ENCODE results near the gene PLEKHH3.

PLEKHH3 gene

DNA sequence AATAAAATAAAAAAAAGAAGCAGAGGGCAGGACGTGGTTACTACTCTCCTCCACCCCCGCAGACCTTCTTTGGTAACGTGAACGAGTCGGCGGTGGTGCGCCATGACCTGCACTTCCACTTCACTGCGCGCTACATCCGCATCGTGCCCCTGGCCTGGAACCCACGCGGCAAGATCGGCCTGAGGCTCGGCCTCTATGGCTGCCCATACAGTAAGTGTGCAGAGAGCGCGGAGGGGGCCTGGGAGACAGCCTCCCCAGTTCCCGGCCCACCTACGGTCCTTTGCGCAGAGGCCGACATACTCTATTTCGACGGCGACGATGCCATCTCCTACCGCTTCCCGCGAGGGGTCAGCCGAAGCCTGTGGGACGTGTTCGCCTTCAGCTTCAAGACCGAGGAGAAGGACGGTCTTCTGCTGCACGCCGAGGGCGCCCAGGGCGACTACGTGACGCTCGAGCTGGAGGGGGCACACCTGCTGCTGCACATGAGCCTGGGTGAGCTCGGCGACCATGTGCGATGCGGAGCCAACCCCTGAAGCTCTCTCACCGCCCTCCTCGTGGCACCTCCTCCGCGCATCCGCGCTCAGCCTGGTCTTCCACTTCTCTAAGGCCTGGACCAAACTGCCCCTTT, 8.2 kb upstream of the PLEKHH3 start:
- DNase-seq = no peak

DNA sequence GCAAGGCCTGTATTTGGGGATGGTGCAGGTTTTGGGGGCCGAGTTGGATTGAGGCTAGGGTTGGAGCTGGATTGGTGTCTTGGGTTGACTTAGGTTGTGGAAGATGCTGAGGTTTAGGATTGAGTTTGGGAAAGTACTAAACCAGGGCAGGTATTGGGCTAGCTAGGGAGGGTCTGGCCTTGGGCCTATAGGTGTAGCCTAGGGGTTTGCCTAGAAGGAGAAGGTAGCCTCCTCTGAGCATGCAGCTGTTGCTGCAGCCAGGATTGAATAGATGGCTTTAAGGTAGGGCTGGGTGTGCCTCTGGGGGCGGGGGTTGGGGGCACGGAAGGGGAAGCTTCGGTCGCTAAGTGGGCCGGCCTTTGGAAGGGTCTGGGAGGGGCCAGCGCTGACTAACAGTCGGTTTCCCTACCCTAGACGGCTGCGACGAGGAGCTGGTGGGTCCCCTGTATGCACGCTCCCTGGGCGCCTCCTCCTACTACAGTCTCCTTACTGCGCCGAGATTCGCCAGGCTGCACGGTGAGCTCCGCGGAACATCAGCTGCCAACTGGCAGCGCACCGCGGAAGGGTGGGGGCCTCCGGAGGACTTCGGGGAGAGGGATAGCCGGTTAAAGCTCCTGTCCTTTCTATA, 6.7 kb upstream of the PLEKHH3 start:
- no peak for DNase-seq

DNA sequence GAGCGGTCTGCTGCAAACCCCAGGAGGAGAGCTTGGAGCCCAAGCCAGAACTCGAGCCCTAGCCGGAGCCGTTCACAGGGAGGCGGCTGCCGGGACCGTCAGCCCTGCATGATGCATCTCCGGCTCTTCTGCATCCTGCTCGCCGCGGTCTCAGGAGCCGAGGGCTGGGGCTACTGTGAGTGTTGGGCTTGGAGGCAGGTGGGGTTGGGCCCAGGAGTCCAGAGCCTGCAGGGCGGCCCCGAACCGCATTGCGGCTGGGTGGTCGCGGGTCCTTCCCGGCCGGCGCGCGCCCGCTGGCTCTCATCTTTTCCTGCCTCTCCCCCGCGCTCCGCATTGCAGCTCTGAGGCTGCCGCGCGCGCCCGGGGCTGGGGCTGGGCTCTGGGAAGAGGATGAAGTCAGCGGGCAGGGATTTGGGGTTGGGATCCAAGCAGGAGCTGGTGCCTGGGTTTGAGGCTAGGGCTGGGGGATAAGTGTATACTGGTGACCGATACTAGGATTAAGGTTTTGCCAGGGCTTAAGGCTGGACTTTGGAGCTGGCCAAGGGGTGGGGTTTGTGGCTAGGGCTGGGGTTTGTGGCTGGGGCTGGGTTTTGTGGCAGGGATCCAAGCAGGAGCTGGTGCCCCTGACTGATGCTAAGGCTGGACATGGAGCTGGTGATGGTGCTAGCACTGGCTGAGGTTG, 6.1 kb upstream of the PLEKHH3 start:
- DNase-seq = no peak

DNA sequence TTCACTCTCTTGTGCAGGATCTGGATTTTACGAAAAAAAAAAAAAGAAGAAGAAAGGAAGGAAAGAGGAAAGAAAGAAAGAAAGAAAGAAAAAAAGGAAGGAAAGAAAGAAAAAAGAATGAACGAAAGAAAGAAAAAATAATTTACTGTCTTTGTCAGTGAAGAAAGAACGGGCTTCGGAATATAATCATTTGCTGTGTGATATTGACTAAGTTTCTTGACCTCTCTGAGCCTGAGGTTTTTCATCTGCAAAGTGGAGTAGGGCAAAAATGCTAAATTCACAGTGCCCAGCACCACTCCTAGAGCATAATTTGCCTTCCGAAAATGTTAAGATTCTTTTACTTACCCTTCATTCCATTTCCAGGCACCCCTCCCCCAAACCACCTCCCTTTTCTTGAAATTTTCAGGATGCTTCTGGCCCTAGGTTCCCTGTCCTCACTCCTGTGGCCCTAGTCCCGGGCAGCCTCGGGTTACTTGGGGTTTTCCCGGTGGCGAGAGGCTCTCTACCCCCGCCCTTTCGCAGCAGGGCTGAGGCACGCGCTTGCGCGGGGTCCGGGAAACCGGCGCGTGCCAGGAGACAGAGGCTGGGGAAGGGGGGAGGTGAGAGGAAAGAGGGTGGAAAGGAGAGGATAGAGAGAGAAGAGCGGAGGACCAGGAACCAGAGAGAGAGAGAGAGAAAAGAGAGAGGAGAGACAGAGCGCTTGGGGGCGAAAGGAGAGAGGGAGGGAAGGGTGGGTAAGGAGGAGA, 5.4 kb upstream of the PLEKHH3 start, which contains the start of gene CNTNAP1:
Gene CNTNAP1 (plus strand): TSS at position 556 of the 746 bp plus-strand sequence. CDS start 299 bp downstream, outside the sequence.
- DNase-seq = no peak

DNA sequence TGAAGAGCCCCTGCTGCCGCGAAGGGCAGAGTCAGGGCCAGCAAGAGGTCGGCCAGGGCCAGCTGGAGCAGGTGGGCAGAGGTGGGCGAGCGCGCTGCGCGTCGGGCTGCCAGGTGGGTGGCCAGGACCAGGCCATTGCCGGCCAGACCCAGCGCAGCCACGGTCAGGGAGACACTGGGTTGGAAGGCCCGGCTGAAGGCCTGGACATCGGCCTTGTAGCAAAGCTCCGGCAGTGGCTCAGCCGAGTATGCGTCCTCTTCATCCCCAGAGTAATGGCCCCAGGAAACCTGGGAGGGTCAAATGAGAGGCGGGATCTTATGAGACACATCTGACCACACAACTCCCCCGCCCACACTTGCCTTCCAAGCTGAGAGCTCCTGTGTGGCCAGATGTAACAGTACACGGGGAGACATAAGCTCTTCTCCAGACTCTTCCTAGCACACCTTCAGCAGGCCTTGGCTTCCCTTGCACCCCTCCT, 3.6 kb upstream of the PLEKHH3 start:
- DNase-seq = no peak

DNA sequence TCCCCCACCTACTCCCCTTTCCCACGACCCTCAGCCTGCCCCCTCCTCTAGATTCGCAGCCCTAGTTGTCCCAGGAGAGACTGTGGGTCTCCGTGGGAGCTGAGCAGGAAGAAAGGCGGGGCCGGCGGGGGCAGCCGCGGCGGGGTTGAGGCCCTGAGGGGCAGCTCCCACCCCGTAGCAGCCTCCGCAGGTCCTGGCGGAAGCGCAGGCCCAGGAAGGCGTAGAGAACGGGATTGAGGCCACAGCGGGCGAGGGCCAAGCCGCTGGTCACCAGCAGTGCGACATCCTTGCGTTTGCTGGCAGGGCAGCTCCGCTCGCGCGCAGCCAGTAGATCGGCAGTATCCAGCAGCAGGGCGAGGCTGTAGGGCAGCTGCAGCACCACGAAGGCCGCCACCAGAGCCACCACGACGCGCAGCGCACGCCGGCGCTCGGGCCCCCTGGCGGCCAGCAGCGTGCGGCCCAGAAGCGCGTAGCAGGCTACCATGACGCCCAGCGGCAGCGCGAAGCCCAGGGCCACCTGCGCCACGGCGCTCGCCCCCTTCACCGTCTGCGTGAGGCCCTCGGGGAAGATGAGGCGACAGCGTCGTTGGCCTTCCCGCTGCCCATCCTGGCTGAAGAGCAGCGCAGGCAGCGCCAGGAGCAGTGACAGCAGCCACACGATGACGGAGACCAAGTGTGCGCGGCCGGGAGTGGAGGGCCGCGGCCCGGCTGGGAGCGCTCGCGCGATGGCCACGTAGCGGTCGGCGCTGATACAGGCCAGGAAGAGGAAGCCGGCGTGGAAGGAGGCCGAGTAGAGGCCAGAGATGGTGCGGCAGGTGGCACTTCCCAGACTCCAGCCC, 2.9 kb upstream of the PLEKHH3 start:
- peak; percentile 62 for DNase-seq

DNA sequence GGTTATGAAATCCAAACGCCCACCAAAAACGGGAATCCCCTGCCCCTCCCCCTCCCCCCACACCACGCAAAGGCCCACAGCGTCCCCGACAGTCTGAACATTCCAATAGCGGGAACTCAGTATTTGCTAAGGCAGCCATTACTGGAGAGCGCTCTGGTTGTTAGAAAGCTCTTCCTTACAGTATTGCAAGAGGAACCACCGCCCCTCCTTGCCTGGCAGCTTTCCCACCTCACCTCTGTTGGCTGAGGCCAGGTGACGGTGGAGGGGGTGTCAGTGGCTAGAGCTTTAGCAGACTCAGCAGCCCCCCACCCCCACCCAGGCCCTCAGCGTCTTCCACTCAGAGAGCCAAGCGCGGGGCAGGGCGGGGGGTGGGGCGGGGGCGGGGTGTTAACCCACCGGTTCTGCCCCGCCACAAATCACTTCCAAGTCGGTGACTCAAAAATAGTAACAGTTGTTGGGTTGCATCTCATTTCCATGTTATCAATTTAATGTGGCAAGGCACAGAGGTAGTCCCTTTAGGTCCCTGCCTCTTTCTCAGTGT, 2.2 kb upstream of the PLEKHH3 start:
- DNase-seq = no peak

DNA sequence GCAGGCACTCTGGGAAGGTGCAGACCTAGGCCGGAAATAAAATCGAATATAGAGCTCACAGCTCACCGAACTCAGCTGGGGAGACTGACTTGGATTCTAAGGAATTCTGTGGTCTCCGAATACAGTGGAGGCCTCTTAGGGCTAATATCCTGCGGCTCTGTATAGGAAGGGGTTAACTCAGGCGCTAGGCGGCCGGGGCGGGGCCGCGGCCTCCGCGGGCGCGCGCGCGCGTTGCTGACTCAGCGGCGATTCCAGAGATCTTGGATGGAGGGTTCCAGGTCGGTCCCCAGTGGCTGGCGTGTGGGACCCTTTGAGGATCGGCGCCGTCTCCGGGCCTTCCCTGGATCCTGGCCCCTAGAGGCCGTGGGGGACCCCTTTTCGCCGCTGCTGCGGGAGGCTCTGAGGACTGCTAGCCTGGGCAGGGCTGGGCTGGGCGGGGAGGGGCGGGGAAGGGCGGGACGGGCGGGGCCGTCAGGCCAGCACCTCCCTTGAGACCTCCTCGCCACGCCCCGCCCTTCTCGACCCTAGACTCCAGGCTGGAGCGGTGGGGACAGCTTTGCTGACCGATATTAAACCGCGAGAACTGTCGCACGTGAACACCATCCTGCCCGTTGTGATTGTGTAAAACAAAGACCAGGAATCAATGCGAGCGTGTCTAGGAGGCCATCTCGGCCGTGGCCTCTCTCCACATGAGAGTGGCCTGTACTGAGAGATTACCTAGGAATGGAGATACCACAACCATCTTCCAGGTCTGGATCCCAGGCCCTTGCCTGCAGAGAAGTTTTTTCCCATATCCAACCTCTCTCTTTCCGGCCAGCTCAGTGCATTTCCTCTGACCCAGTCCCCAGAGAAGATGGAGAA, 1.4 kb upstream of the PLEKHH3 start:
- peak; percentile 59 for DNase-seq

DNA sequence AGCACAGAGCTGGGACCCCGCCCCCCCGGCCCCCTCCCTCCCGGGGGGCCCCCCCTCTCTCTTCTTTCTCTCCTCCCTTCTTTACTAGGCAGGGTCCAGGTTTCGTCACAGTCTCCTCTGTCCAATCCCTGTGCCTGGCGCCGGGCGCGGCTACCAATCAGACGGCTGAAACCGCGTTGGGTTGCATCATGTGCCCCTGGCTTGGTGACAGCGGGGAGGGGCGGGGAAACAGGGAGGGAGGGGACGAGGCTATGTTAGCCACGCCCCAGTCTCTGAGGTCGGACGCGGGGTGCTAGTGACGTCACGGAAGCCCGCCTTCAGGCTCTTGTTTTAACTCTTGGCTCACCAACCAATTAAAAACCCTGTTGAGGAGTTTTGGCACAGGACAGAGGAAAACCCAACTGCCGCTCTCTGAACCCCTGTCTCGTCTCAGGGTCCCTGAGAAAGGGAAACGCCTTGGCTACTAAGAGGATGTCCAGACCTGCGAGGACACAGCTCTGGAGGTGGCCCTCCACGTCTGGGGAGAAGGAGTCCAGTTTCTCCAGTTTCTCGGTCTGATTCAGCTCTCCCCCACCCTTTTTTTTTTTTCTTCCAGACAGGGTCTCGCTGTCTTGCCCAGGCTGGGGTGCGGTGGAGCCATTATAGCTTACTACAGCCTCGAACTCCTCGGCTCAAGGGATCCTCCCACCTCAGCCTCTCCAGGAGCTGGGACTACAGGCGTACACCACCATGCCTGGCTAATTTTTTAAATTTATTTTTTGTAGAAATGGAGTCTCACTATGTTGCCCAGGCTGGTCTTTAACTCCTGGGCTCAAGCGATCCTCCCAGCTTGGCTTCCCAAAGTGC, 441 bp upstream of the PLEKHH3 start:
- peak; percentile 97 for DNase-seq

DNA sequence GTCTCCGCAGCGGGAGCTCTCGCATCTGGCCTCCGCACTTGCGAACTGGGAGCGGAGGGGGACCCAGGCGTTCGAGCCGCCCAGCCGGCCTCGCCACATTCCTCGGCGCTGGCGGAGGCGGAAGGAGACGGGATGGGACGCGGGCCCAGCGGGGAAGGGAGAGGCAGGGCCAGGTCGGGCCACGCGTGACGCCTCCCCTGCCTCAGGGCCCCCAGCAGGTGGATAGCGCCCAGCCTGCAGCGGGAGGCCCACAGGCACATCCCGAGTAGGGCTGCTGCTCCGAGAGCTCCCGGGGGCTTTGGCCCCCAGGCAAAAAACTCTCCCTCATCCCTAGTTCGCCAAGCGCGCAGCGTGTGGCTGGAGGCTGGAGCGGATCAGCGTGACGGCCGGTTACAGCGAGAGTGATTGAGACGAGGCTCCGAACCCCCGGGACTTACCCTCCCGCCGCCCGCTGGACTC, 800 bp downstream of the PLEKHH3 start:
- DNase-seq = no peak

DNA sequence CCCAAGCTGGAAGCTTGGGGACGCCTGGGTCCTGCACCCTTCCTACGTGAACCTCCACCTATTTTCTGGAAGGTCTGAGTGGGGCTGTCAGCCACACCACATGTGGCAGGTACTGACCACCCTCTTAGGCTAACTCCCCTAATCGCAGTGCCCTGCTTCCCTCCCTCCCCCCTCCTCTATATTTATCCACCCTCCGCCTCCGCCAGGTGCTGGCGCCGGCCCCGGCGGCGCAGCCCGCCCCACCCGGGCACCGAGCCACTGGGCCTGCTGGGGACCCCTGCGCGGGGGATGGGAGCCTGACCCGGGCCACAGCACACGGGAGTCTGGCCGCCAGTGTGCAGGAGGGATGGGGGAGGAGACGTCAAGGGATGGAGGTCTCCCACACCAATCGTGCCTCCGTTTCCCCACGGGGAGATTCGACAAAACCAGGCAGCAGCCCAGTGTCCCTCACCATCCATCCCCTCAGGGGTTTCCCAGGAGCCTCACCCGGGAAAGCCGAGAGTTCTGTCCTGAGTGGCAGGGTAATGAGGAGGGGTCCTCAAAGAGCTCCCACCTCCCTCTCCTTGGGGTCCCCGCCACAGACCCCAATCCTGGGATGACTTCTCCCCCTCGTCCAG, 1.3 kb downstream of the PLEKHH3 start:
- no peak for DNase-seq

DNA sequence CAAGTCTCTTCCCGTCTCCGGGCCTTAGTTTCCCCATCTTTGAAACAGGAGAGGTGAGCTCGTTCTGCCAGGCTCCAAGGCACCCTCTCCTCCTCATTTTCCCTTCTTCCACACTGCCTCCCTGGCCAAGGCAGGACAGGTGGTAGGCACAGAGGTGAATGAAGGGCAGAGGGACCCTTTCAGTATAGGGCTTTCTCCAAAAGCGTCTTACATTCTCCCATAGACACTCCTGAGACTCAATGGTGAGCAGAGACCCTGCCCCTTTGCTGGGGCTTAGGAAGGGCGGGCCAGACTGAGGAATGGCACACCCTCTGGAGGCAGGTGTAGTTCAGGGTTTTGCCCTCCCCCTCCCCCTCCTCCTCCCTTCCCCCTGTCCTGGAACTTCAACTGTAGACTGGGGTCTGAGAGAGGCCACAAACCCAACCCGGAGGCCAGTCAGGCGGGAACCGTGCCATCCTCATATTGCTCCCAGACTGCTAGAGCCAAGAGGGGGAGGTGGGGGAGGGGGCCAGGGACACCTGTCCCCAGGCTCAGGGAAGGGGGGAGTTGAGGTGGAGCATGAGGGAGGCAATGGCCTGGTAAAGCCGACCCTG, 1.9 kb downstream of the PLEKHH3 start:
- no peak for DNase-seq

DNA sequence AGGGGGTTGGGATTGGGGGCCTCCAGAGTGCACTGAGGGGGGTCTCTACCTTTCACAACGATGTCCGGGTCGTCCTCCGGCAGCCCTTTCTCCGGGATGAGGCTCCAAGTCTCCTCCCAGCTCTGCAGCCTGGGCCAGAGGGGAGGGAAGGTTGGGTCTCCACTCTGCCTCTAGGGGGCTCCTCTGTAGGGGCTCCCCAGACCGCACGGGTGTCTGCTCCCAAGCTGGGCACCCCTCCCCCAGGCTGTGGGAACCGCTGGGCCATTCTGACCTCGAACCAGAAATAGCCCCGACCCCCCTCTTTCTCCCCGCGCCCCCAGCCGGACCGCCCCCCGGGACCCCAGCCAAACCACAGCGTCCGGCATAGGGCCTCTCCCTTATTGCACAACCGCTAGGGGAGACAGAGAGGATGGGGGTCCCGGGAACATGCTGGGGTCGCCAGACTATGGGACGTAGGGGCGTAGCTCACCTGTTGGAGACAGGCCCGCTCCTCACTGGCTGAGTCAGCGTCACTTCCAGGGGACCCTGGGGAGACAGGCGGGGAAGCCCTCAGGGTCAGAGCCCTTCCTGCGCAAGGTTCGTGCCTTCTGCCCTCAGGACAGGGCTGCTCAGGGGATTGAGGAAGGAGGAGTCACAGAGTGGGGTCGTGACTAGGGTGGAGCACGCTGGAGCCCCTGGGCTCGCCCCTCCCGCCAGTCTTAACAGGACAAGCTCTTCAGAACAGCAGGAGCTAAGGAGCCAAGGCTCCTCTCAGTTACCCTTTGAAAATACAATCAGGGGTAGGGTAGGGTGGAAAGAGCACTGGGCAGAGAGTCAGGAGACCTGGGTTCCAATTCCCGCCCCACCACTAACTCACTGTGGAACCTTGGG, 2.7 kb downstream of the PLEKHH3 start:
- no peak for DNase-seq

DNA sequence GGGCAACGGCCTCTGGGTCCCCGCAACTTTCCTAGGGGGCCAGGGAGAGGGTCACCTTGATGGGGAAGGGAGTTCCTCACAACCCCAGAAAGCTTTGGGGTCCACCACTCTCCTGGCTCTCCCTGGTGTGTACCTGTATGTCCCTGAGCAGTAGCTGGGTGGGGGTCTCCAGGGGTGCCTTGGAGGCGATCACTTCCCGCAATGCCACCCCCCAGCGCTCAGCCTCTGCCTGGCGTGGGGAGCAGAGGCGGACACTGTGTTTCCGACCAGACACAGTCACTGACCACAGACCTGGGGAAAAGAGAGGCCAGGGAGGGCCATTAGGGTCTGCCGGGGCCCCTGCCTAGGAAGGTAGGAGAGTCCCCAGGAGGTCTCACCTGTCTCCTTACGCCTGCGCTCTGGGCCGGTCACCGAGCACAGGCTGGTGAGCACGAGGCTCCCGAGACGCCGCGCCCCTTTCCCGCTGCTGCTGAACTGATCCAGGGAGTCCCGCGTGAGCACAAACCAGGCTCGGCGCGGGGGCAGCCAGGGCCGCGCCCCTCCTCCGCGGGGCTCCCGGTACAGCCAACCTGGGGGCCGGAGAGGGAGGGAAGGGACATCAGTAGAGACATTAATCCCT, 3.4 kb downstream of the PLEKHH3 start:
- no peak for DNase-seq

DNA sequence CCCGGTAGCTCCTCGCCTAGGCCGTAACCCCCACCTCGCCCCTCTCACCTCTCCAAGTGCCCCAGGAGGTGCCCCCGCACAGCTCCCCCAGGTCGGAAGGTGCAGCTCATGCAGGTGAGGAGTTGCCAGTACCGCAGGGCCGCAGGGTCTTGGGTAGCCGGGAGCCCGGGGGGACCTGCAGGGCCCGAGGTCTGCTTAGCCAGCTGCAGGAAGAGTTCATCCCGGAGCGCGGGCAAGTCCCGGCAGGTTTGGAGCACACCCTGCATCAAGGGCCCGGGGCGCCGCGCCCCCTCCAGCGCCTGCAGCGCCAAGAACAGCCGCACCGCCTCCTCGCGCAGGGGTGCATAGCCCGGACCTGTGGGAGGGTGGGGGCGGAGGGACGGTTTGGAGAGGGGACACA, 4.8 kb downstream of the PLEKHH3 start:
- no peak for DNase-seq

DNA sequence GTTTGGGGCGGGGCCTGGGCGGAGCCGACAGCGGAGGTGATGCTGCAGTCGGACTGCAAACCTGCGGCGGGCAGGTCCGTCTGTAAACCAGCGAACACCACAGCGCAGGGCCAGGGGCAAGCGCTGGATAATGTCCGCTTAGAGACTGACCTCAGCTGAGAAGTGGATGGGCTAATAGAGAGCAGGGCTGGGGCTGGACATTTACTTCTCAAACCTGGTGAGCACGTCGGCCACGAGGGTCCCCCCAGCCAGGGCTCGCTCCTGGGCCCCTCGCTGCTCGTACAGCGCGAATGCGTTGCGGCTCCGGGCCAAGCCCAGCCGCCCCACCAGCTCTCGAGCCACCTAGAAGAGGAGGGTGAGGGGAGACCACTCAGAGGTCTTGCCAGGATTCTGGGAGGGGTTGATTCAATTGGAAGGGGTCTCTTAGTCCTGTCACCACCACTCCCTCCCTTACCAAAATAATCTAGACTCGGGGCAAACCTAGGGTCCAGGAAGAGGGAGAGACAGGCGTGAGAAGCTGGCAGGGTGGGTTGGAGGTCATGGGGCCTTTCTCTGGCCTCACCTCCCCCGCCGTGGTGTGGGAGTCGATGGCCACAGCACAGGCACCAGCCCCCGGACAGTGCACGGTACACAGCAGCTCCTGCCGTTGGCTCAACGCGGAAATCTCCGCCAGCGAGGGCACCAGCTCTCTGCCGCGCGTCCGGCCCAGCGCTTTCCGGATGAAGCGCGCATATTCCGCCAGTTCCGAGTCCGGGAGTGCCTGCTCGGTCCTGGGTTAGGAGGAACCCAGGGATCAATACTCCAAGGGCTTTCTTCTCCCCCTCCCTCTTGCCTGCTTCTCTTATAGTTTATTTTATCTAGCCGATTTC, 5.8 kb downstream of the PLEKHH3 start:
- DNase-seq = no peak

Data from activated CD4-positive, alpha-beta T cell treated with anti-CD3 and anti-CD28 coated beads for 1 hour (primary cell).